ENCODE data around the gene FBXO3. TPM values are rescaled to one million over a fixed set of nuclear protein-coding genes. Genes with fewer than 3 reads are reported as not detected.
A peak's percentile ranks its signal among the peaks of the same experiment; 100 is the strongest.

FBXO3 gene
- total RNA-seq, 1 donor from 2014 or later, result 35.0 TPM

- FAIRE-seq (no peak), DNase-seq (ENCODE audit: low read depth) (peak; percentile 84)
- Histone ChIP-seq H3K4me3 (ENCODE audit: low read depth, low read length) (peak within 1 kb of the TSS; percentile 81), H3K36me3 (ENCODE audit: control insufficient read depth, insufficient read depth, low read length) (peaks cover 3% of the 10 kb centered on the region), H3K27me3 (ENCODE audit: control insufficient read depth, insufficient read depth, low read length) (no peaks in the 10 kb centered on the region)
- TF ChIP-seq CTCF (IDR thresholded peaks at IDR 0.05; ENCODE audit: insufficient read depth, low read length, severe bottlenecking), result no peak
These were observed 38.0 kb downstream of the FBXO3 start, which contains the start of gene CD59 for GRCh38 chr11:33736148-33736812. TSS of gene CD59 (minus strand) at chr11:33736423. CDS start at chr11:33722445, 13,978 bp downstream.

GRCh38 chr11:33735271-33736147 lies 38.8 kb downstream of the FBXO3 start:
- Histone ChIP-seq H3K4me3 (ENCODE audit: low read depth, low read length) (peak overlapping the region; percentile 81), H3K36me3 (ENCODE audit: control insufficient read depth, insufficient read depth, low read length) (peaks cover 3% of the 10 kb centered on the region), H3K27me3 (ENCODE audit: control insufficient read depth, insufficient read depth, low read length) (no peaks in the 10 kb centered on the region)
- no peak for DNase-seq (ENCODE audit: low read depth)
- FAIRE-seq, result no peak
- TF ChIP-seq CTCF (IDR thresholded peaks at IDR 0.05; ENCODE audit: insufficient read depth, low read length, severe bottlenecking), result no peak

GRCh38 chr11:33734441-33735270 lies 39.7 kb downstream of the FBXO3 start:
- H3K36me3 ChIP-seq (ENCODE audit: control insufficient read depth, insufficient read depth, low read length), result peaks cover 3% of the 10 kb centered on the region
- no peak for FAIRE-seq
- peak; percentile 59 for DNase-seq (ENCODE audit: low read depth)
- H3K4me3 ChIP-seq (ENCODE audit: low read depth, low read length), result peak overlapping the region; percentile 81
- no peak for TF ChIP-seq CTCF (IDR thresholded peaks at IDR 0.05; ENCODE audit: insufficient read depth, low read length, severe bottlenecking)
- H3K27me3 ChIP-seq (ENCODE audit: control insufficient read depth, insufficient read depth, low read length), result no peaks in the 10 kb centered on the region

- TF ChIP-seq CTCF (IDR thresholded peaks at IDR 0.05; ENCODE audit: insufficient read depth, low read length, severe bottlenecking), result no peak
- FAIRE-seq (no peak), DNase-seq (ENCODE audit: low read depth) (no peak)
- peaks cover 3% of the 10 kb centered on the region for H3K36me3 ChIP-seq (ENCODE audit: control insufficient read depth, insufficient read depth, low read length)
- H3K27me3 ChIP-seq (ENCODE audit: control insufficient read depth, insufficient read depth, low read length), result no peaks in the 10 kb centered on the region
- peak overlapping the region; percentile 81 for H3K4me3 ChIP-seq (ENCODE audit: low read depth, low read length)
These were observed 40.3 kb downstream of the FBXO3 start for GRCh38 chr11:33733980-33734379.

- Histone ChIP-seq H3K36me3 (ENCODE audit: control insufficient read depth, insufficient read depth, low read length) (peaks cover 3% of the 10 kb centered on the region), H3K4me3 (ENCODE audit: low read depth, low read length) (no peak overlapping the region), H3K27me3 (ENCODE audit: control insufficient read depth, insufficient read depth, low read length) (no peaks in the 10 kb centered on the region)
- DNase-seq (ENCODE audit: low read depth) (no peak), FAIRE-seq (no peak)
- TF ChIP-seq CTCF (IDR thresholded peaks at IDR 0.05; ENCODE audit: insufficient read depth, low read length, severe bottlenecking), result no peak
These were observed 42.4 kb downstream of the FBXO3 start for GRCh38 chr11:33731723-33732531.

Data from bronchial epithelial cell (primary cell).